ENCODE results near the gene PES1. TPM values are rescaled to one million over a fixed set of nuclear protein-coding genes. Genes with fewer than 3 reads are reported as not detected.

The PES1 gene
- total and polyA plus RNA-seq, 4 donors: 31.7 to 52.3 (median 39.5) TPM

Other genes with a start within 250 kb of the PES1 start
- 100 to 1,000 TPM; 112 to 116 TPM for gene SF3A1, start 235.0 kb downstream of the PES1 start, total RNA-seq
- gene SF3A1, start 235.0 kb downstream of the PES1 start, polyA plus RNA-seq: 10 to 100 TPM; 13.6 to 23.8 TPM
- gene CCDC157, start 234.9 kb downstream of the PES1 start, total RNA-seq: 1 to 10 TPM in 1 of 2 donors, under 1 TPM in 1; 0.87 to 2.4 TPM
- gene CCDC157, start 234.9 kb downstream of the PES1 start, polyA plus RNA-seq: 1 to 10 TPM; 1.0 to 3.6 TPM
- gene RNF215, start 204.5 kb downstream of the PES1 start, total RNA-seq: 10 to 100 TPM; 15.6 to 20.9 TPM
- gene RNF215, start 204.5 kb downstream of the PES1 start, polyA plus RNA-seq: 10 to 100 TPM in 1 of 2 donors, 1 to 10 TPM in 1; 4.5 to 22.6 TPM
- gene SEC14L2, start 194.9 kb downstream of the PES1 start, total RNA-seq: 10 to 100 TPM; 11.8 to 14.7 TPM
- gene SEC14L2, start 194.9 kb downstream of the PES1 start, polyA plus RNA-seq: 10 to 100 TPM; 12.6 to 13.3 TPM
- gene MTFP1, start 166.1 kb downstream of the PES1 start, total RNA-seq: 1 to 10 TPM; 4.1 to 4.4 TPM
- 1 to 10 TPM; 4.0 to 6.8 TPM for gene MTFP1, start 166.1 kb downstream of the PES1 start, polyA plus RNA-seq
- gene SEC14L3, start 119.9 kb downstream of the PES1 start, total RNA-seq: not detected
- not detected for gene SEC14L3, start 119.9 kb downstream of the PES1 start, polyA plus RNA-seq
- gene SEC14L4, start 86.2 kb downstream of the PES1 start, total RNA-seq: not detected
- gene SEC14L4, start 86.2 kb downstream of the PES1 start, polyA plus RNA-seq: not detected
- gene SEC14L6, start 45.2 kb downstream of the PES1 start, total RNA-seq: 1 to 10 TPM in 1 of 2 donors, under 1 TPM in 1; 0.13 to 1.7 TPM
- gene SEC14L6, start 45.2 kb downstream of the PES1 start, polyA plus RNA-seq: 1 to 10 TPM in 1 of 2 donors, under 1 TPM in 1; 0.75 to 2.2 TPM
- gene GAL3ST1, start 17.2 kb downstream of the PES1 start, total RNA-seq: 1 to 10 TPM; 1.2 to 2.0 TPM
- 1 to 10 TPM; 3.2 to 9.3 TPM for gene GAL3ST1, start 17.2 kb downstream of the PES1 start, polyA plus RNA-seq
- gene TCN2, start 15.3 kb upstream of the PES1 start, total RNA-seq: 10 to 100 TPM; 30.8 to 31.3 TPM
- 10 to 100 TPM in 1 of 2 donors, 1 to 10 TPM in 1; 6.3 to 18.4 TPM for gene TCN2, start 15.3 kb upstream of the PES1 start, polyA plus RNA-seq
- gene SLC35E4, start 43.9 kb upstream of the PES1 start, total RNA-seq: 1 to 10 TPM; 5.0 to 6.2 TPM
- gene SLC35E4, start 43.9 kb upstream of the PES1 start, polyA plus RNA-seq: 1 to 10 TPM; 2.1 to 2.4 TPM
- gene DUSP18, start 76.0 kb upstream of the PES1 start, total RNA-seq: 10 to 100 TPM in 1 of 2 donors, 1 to 10 TPM in 1; 8.7 to 11.3 TPM
- 1 to 10 TPM; 1.6 to 4.2 TPM for gene DUSP18, start 76.0 kb upstream of the PES1 start, polyA plus RNA-seq
- 1 to 10 TPM; 1.1 to 3.9 TPM for gene OSBP2, start 103.0 kb upstream of the PES1 start, total RNA-seq
- under 1 TPM; 0.18 to 0.63 TPM for gene OSBP2, start 103.0 kb upstream of the PES1 start, polyA plus RNA-seq

Data from aorta (tissue), 4 donors.